IgD-negative memory B cell (primary cell): ENCODE measurements around the gene GSTA2. TPM values are rescaled to one million over a fixed set of nuclear protein-coding genes. Genes with fewer than 3 reads are reported as not detected.
"Not testable (repeated sequence)": the region's sequence is repeated elsewhere in the genome, so short reads cannot be mapped to it uniquely, and the experiment has no call there.

Experiments used
- H3K27ac Mint-ChIP-seq, 3 donors: one replicate each; pipeline ENCODE4 v1.8.0; 2020 to 2022; ENCODE audit warnings: mild to moderate bottlenecking in 3 of 3, mixed read lengths in 3 of 3, moderate library complexity in 1 of 3
- H3K27me3 Mint-ChIP-seq: one replicate; pipeline ENCODE4 v1.8.0; 2021; ENCODE audit warnings: mixed read lengths
- H3K36me3 Mint-ChIP-seq: one replicate; pipeline ENCODE4 v1.8.0; 2020; ENCODE audit warnings: mild to moderate bottlenecking, mixed read lengths
- H3K4me1 Mint-ChIP-seq, 3 donors: one replicate each; pipeline ENCODE4 v1.8.0; 2020 to 2022; ENCODE audit warnings: mixed read lengths in 3 of 3, mild to moderate bottlenecking in 1 of 3
- H3K4me3 Mint-ChIP-seq, 4 donors: one replicate each; pipeline ENCODE4 v1.8.0; 2020 to 2022; ENCODE audit warnings: mild to moderate bottlenecking in 4 of 4, mixed read lengths in 4 of 4, moderate library complexity in 3 of 4
- H3K9me3 Mint-ChIP-seq, 3 donors: one replicate each; pipeline ENCODE4 v1.8.0; 2020 to 2021; ENCODE audit warnings: mixed read lengths in 3 of 3, mild to moderate bottlenecking in 1 of 3
- polyA plus RNA-seq: library from polyadenylated mRNA; unstranded; fragments of 300-500 nt; fragmentation: Illumina TruSeq; gene quantifications from one replicate; pipeline ENCODE4 v1.2.3, GENCODE V29; 2021

The GSTA2 gene
- polyA plus RNA-seq, 1 donor from 2014 or later, result not detected

DNA sequence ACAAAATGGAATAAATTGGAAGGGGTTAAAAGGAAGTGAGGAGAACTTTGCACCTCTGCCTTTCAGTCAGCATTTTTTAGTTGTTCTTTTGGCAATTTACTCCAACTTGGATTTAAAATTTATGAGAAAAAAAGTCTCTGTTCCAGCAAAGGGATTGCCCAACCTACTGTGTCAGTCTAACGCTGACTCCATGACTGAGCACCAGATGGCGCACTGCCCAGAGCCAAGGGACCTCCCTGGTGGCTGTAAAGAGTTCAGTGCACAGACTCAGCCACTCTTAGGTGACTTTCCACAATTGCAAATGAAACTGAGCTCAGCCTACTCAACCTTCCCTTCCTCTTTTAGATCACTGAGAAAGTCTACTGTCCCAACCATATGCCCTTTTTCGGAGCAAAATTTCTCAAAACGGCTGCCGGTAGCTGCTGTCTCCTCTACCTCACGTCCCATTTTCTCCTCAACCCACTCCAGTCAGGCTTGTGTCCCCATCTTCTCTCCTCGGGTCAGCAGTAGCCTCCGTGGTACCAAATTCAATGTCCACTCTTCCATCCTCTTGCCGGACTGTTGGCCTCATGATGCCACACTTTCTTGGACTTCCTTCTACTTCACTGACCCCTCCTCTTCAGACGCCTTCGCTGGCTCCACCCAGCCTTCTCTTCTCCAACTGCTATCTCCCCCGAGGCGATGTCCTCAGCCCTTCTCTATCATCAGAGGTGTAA is 38.7 kb downstream of the GSTA2 start:
- H3K9me3 Mint-ChIP-seq, result no peaks in the 10 kb centered on the region
- no peaks in the 10 kb centered on the region for H3K36me3 Mint-ChIP-seq
- peaks cover 5% of the 10 kb centered on the region for H3K27me3 Mint-ChIP-seq
- H3K4me1 Mint-ChIP-seq, result peaks cover 0 to 13% (median 9%) of the 10 kb centered on the region in 3 donors
- H3K27ac Mint-ChIP-seq, result no peak overlapping the region
- H3K4me3 Mint-ChIP-seq, result peak overlapping the region in 2 of 4 donors; percentile 25 to 78

DNA sequence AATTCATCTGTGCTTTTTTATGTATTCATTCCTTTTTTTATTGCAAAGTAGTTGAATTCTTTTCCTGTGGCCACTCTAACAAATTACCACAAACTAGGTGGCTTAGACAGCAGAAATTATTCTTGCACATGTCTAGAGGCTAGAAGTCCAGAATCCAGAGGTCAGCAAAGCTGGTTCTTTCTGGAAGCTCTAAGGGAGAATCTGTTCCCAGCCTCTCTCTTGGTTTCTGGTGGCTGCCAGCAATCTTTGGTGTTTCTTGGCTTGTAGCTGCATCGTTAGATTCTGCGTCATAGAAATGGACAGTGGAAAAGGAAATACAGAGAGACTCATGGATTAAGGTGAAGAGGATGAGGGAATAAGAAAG is 39.3 kb downstream of the GSTA2 start:
- Mint-ChIP-seq H3K27me3 (peaks cover 5% of the 10 kb centered on the region), H3K36me3 (no peaks in the 10 kb centered on the region), H3K4me3 (no peak overlapping the region), H3K9me3 (no peaks in the 10 kb centered on the region), H3K27ac (no peak overlapping the region), H3K4me1 (peaks cover 0 to 13% (median 9%) of the 10 kb centered on the region in 3 donors)

DNA sequence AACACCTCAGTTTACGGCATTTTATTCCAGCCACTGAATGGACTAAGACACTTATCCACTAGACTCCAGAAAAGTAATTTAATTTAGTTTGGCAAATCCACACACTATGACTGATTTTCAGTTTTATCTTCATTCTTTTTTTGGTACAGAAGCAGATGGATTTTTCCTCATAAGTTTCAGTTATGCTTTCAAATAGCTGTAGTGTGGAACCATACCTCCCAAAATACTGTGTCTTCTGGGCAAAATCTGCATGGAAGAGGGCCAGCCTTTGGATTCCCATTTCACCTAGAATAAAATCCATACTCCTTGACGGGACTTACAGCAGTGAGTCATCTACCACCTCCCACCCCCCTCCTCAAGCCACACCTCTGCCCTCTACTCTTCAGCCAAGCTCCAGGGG is 43.0 kb downstream of the GSTA2 start:
- no peaks in the 10 kb centered on the region for H3K9me3 Mint-ChIP-seq
- H3K27me3 Mint-ChIP-seq, result peaks cover 7% of the 10 kb centered on the region
- no peaks in the 10 kb centered on the region for H3K36me3 Mint-ChIP-seq
- no peak overlapping the region for H3K4me3 Mint-ChIP-seq
- H3K4me1 Mint-ChIP-seq, result peaks cover 0 to 9% (median 8%) of the 10 kb centered on the region in 3 donors
- H3K27ac Mint-ChIP-seq, result no peak overlapping the region

DNA sequence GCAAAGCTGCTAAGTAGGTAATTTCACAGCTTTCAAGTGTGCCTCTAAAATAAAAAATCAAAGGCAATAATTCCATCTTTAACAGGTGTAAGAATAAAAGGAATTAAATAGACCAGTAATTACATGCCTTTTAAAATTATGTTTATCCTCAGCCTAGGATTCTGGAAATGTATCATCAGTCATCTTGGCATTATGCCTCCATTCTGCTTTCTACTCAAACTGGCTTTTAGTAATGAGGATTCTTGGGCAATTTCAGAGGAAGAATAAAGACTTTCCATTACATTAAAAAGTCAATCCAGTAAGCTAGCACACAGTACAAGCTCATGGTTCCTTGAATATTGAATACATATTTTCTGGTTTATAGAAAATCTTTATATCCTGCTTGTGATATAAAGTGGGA is 44.7 kb downstream of the GSTA2 start:
- Mint-ChIP-seq H3K36me3 (no peaks in the 10 kb centered on the region), H3K27me3 (peaks cover 7% of the 10 kb centered on the region), H3K4me3 (no peak overlapping the region), H3K4me1 (no peaks in the 10 kb centered on the region), H3K27ac (no peak overlapping the region), H3K9me3 (no peaks in the 10 kb centered on the region)

DNA sequence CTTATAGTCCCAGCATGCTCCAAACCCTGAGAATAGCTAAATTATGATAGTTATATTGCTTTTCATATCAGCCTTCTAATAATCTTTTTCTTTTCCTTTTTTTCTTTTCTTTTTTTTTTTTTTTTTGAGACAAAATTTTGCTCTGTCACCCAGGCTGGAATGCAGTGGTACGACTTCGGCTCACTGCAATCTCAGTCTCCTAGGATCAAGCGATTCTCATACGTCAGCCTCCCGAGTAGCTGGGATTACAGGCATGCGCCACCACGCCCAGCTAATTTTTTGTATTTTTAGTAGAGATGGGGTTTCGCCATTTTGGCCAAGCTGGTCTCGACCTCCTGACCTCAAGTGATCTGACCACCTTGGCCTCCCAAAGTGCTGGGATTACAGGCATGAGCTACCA is 48.5 kb downstream of the GSTA2 start:
- not testable (repeated sequence) for H3K27ac Mint-ChIP-seq, H3K4me1 Mint-ChIP-seq, H3K9me3 Mint-ChIP-seq, H3K27me3 Mint-ChIP-seq, H3K36me3 Mint-ChIP-seq, H3K4me3 Mint-ChIP-seq

DNA sequence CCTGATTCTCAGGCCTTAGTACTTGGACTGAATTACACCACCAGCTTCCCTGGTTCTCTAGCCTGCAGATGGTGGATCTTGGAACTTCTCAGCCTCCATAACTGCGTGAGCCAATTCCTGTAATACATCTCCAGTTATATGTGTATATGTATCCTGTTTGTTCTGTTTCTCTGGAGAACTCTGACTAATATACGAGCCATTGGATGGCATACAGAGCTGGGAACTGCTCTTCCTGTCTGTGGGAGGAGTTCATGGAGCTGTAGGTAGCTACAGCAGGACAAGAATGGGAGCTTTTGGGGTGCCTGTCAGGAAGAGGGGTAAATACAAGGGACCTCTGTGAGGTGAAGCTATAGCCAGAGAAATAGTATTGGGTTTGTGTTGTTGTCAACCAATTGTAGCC is 51.1 kb downstream of the GSTA2 start:
- Mint-ChIP-seq H3K9me3 (no peaks in the 10 kb centered on the region), H3K27me3 (peaks cover 9% of the 10 kb centered on the region), H3K4me3 (no peak overlapping the region), H3K27ac (no peak overlapping the region), H3K36me3 (peaks cover 2% of the 10 kb centered on the region), H3K4me1 (no peaks in the 10 kb centered on the region)

DNA sequence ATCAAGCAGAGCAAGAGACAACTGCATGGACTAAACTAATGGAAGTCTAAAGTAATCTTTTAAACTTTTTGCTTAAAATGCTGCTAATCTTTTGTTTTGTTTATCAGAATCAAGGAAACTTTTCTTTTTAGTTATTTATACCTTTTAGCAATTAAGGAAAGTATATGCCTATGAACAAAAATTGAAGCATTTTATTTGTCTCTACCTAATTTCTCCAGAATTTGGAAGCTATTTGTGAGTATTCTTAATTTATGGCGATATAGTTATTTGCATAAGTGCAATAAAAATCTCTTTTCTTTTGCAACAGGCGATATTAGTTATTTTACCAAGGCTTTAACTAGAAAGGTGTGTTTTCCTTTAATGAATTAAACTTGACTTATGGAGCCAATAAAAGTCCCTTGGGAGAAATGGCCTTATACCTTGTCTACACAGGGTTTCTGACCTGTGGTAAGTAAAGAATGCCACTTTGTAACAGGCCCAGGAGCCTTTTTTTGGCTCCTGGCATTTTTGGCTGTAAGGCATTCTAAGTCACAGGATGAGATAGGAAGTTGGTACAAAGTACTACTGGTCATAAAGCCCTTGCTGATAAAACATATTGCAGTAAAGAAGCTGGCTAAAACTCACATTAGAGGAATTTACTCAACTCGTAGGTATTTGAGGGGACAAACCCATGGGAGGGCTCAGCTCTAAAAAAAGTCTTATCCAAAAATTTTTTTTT is 55.2 kb downstream of the GSTA2 start:
- Mint-ChIP-seq H3K9me3 (peaks cover 0 to 4% (median 0%) of the 10 kb centered on the region in 3 donors), H3K4me1 (no peaks in the 10 kb centered on the region), H3K4me3 (no peak overlapping the region), H3K36me3 (peaks cover 5% of the 10 kb centered on the region), H3K27me3 (peaks cover 2% of the 10 kb centered on the region), H3K27ac (no peak overlapping the region)

DNA sequence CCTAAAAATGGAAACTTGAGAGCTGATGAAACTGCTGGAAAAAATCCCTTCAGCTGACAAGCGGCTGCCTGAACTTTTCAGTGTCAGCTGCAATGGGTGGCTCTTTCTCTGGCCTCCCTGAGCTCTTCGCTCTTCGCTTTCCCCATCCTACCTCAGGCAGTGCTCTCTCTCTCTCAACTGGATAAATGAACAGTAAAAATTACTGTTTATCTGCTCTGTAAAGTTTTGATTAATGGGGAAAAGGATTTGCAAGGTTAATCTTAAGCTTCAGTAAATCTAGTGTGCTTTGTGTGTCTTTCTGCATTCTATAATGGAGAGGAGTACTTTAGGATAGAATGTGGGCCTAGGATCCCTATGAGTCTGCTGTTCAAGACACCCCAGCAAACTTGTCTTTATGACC is 57.3 kb downstream of the GSTA2 start:
- H3K36me3 Mint-ChIP-seq, result peaks cover 4% of the 10 kb centered on the region
- H3K4me3 Mint-ChIP-seq, result no peak overlapping the region
- H3K9me3 Mint-ChIP-seq, result peaks cover 0 to 4% (median 0%) of the 10 kb centered on the region in 3 donors
- H3K4me1 Mint-ChIP-seq, result no peaks in the 10 kb centered on the region
- H3K27ac Mint-ChIP-seq, result no peak overlapping the region
- peaks cover 2% of the 10 kb centered on the region for H3K27me3 Mint-ChIP-seq

DNA sequence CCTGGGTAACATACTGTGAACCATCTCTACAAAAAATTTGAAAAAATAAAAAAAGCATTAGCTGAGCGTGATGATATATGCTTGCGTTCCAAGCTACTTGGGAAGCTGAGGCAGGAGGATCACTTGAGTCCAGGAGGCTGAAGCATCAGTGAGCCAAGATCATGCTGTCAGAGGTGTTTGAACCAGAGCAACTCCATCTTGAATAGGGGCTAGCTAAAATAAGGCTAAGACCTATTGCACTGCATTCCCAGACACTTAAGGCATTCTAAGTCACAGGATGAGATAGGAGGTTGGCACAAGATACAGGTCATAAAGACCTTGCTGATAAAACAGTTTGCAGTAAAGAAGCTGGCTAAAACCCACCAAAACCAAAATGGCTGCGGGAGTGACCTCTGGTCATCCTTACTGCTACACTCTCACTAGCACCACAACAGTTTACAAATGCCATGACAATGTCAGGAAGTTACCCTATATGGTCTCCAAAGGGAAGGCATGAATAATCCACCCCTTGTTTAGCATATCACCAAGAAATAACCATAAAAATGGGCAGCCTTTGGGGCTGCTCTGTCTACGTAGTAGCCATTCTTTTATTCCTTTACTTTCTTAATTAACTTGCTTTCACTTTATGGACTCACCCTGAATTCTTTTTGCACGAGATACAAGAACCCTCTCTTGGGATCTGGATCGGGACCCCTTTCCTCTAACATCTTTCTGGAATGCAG is 58.3 kb downstream of the GSTA2 start:
- H3K27ac Mint-ChIP-seq, H3K36me3 Mint-ChIP-seq, H3K4me3 Mint-ChIP-seq, H3K27me3 Mint-ChIP-seq, H3K9me3 Mint-ChIP-seq, H3K4me1 Mint-ChIP-seq: not testable (repeated sequence)

DNA sequence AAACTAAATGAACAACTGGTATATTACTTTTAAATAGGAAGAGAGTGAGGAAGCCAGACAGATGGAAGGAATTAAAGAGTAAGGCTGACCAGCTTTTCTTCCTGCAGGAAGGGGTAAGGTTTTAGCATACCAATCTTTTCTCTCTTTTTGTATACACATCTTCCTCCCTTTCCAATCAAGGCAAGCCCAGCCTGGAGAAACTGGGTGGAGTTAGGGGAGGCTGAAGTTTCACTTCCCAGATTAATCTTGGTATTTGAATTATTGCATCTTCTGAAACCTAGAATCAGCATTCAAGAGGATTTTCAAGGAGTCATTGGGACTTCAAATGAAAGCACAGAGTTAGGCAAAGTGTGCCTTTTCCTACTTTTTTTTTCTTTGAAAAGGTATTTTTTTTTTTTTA is 59.2 kb downstream of the GSTA2 start:
- no peak overlapping the region for H3K4me3 Mint-ChIP-seq
- peaks cover 0 to 4% (median 0%) of the 10 kb centered on the region in 3 donors for H3K9me3 Mint-ChIP-seq
- H3K4me1 Mint-ChIP-seq, result no peaks in the 10 kb centered on the region
- H3K36me3 Mint-ChIP-seq, result peaks cover 4% of the 10 kb centered on the region
- H3K27me3 Mint-ChIP-seq, result peaks cover 3% of the 10 kb centered on the region
- H3K27ac Mint-ChIP-seq, result no peak overlapping the region

Other genes starting within 250 kb of the GSTA2 start
- gene TRAM2, start 186.4 kb downstream of the GSTA2 start, polyA plus RNA-seq, result 7.5 TPM
- 34.6 TPM for gene TMEM14A, start 92.4 kb downstream of the GSTA2 start, polyA plus RNA-seq
- gene GSTA1, start 40.3 kb upstream of the GSTA2 start, polyA plus RNA-seq, result not detected
- gene GSTA5, start 77.3 kb upstream of the GSTA2 start, polyA plus RNA-seq, result not detected
- gene GSTA3, start 146.2 kb upstream of the GSTA2 start, polyA plus RNA-seq, result not detected
- gene GSTA4, start 231.8 kb upstream of the GSTA2 start, polyA plus RNA-seq, result 4.1 TPM